Coronary artery (tissue), 2 donors: Measurements from ENCODE around the gene PPP1R14C.

ENCODE experiments used
- DNase-seq: peaks from one replicate; pipeline ENCODE4 v3.0.0-alpha.2; 2017; ENCODE audit warnings: low spot score
- H3K27ac ChIP-seq, 2 donors: fragments of 200-600 bp; sonication (generic); one replicate each; pipeline ENCODE4 v1.5.1; 2016 to 2019
- H3K4me3 ChIP-seq: fragments of 200-600 bp; sonication (generic); 2 replicates; pipeline ENCODE4 v1.5.1; 2016; ENCODE audit warnings: mild to moderate bottlenecking, moderate library complexity
- CTCF ChIP-seq: fragments of 200-600 bp; sonication (generic); IDR thresholded peaks from one replicate; pipeline ENCODE4 v1.5.1; 2019; ENCODE audit warnings: antibody characterized with exemption

Gene PPP1R14C

GRCh38 chr6:150272264-150272975, 129.6 kb downstream of the PPP1R14C start:
- no peak overlapping the region for H3K4me3 ChIP-seq
- TF ChIP-seq CTCF, result no peak
- DNase-seq, result no peak
- H3K27ac ChIP-seq, result no peak overlapping the region

GRCh38 chr6:150272976-150273315, 130.1 kb downstream of the PPP1R14C start:
- no peak for DNase-seq
- Histone ChIP-seq H3K4me3 (no peak overlapping the region), H3K27ac (no peak overlapping the region)
- TF ChIP-seq CTCF, result no peak

GRCh38 chr6:150273457-150274309, 130.8 kb downstream of the PPP1R14C start:
- H3K4me3 ChIP-seq, result no peak overlapping the region
- H3K27ac ChIP-seq, result no peak overlapping the region
- TF ChIP-seq CTCF, result no peak
- DNase-seq, result no peak

GRCh38 chr6:150275489-150275888, 132.6 kb downstream of the PPP1R14C start:
- Histone ChIP-seq H3K4me3 (no peak overlapping the region), H3K27ac (no peak overlapping the region)
- DNase-seq, result no peak
- TF ChIP-seq CTCF, result no peak

GRCh38 chr6:150276168-150276936, 133.5 kb downstream of the PPP1R14C start:
- TF ChIP-seq CTCF, result no peak
- H3K27ac ChIP-seq, result no peak overlapping the region
- no peak overlapping the region for H3K4me3 ChIP-seq
- DNase-seq, result no peak

- DNase-seq, result no peak
- Histone ChIP-seq H3K4me3 (no peak overlapping the region), H3K27ac (no peak overlapping the region)
- no peak for TF ChIP-seq CTCF
These were observed 134.3 kb downstream of the PPP1R14C start for GRCh38 chr6:150276937-150277742.
